ENCODE data around the gene ADCY6.

Gene ADCY6

DNA sequence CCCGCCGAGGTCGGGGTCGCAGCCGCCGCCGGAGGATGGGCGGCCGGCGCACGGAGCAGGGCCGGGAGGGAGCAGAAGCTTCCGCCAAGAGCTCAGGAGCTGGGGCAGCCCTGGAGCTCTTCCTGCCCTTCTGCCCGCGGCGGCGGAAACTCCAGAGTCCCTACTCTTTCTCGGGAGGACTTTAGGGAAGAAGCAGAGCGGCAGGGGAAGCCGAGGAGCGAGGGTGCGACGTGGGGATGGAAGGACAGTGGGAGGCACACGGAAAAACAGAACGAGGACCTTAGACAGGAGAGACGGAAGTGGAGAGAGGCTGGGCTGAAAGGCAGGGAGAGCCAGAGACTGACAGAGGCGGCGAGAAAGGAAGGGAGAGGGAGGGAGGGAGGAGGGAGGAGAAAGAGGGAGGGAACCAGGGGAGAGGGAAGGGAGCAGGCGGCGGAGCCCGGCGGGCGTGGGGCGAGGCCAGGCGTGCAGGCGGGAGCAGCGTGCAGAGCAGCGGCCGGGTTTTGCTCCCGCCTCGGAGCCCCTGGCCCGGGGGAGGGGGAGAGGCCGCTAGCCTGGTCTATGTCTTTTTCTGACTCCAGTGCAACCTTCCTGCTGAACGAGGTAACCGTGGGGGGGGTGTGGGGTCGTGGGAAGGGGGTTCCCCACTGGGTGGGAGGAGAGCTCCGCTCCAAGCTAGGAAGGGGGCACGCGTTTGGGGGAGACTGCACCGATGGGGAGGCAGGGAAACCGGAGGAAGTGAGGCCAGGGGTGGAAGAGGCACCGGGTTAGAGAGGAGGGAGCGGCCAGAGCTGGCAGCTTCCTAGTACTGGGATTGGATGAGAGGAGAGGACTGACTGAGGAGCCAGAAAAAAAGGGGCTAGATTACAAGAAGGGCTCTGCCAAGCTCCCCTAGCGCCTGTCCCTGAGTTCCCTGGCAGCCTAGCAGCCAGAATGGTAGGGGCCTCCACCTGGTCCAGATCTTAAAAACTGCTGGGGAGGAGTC lies 26.5 kb upstream of the ADCY6 start:
- DNase-seq, result no peak

DNA sequence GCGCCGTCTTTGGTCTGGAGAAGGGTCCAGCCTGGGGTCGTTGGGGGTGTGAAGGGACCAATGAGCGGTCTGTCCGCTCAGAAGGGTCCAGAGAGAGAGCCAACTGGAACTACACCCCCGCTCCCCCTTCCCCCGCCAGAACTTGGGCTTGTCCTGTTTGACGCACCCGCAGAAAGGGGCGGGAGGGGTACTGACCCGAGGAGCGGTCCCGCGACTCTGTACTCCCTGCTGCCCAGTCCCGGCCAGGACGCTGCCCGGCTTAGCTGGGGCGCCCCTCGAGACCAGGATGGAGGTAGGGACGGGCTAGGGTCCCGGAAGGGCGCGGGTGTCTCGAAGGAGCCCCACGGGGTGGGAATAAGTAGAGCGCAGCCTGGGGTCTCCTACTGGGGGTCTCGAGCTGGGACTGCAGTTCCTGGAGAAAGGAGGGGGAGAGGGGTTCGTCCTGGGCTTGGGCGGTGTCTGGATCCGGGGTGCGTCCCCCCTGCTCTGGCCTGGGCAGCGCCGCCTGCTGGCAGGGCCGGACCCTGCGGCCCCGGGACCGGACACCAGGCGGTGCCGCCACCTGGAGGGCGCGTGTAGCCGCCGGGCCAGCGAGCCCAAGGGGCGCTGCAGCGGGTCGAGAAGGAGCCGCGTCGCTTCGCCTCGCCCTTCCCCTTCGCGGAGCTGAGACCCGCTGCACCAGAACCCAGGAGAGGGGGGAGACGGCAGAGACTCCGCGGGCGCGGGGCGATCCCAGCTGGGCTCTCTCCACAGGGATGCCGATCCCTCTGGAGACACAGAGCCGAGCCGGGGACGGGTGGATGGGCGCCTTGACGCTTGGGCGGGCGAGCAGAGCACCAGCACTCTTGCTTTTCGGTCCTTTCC lies 25.6 kb upstream of the ADCY6 start:
- DNase-seq, result peak; percentile 59

- no peak for DNase-seq
Measured at GRCh38 chr12:48813465-48814261, 24.8 kb upstream of the ADCY6 start.

DNA sequence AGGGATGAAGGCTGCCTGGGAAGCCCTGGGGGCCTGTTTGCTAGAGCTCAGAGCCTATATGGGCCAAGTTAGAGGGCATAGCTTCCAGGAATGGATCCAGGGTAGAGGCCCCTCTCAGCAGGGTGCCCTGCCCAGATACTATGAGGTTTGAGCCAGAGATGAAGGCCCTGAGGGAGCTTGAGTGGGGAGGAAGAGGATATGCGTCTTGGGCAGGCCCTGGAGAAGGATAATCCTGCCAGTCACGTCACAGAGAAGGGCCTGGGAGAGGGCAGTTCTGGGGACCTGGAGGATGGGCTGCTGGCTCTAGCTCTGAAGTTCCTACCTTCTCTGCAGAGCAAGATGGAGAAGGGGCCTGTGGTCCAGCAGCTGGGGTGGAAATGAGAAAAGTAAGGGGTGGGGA lies 23.5 kb upstream of the ADCY6 start:
- DNase-seq, result no peak

DNA sequence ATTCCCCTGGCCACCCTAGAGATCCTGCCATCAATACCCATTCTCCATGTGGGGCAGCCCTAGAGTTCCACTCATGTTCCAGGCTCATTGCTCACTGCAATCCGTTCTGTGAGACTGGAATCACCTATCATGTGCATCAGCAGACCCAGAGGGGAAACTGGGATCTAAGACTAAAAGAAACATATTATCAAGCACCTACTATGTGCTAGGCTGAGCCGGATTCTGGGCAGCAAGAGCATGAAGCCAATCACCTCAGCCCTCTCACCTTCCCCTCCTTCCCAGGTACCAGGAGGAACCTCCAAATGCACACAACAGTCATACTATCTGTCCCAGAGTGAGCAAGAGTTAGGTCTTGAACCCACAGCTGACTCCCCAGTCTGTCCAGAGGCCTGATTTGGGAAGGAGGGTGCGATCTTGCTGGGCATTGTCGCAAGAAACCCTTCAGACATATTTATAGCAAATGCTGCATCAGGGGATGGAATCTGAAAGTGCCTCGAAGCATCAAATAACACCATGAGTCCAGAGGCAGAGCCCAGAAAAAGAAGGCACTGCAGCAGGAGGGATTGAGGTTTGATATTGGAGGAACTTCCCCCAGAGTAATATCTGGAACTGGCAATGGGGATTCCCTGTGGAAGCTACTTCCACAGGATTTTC lies 22.7 kb upstream of the ADCY6 start:
- no peak for DNase-seq

DNA sequence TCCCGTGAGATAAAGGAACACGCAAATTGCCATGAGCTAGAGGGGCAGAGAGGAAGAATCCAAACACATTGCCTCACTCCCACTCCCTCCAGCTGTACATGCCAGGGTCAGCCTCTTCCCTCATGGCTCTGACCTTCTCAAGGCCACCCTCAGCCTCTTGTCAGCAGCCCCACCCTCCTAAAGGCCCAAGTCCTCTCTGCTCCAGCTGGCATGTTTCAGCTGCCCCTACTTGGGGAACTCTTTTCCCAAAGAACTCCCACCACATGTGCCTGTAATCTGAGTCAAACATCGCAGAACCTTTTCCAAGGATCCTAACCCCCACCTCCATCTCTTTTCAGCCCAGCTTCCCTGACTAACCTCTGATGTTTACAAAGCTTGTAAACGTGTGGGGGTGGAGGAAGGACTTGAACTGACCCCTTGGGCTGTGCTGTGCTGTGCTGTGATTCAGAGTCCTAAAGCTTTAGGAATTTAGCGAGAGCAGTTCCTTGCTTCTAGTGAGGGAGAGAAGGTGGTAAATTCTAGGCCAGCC lies 22.1 kb upstream of the ADCY6 start:
- DNase-seq, result no peak

DNA sequence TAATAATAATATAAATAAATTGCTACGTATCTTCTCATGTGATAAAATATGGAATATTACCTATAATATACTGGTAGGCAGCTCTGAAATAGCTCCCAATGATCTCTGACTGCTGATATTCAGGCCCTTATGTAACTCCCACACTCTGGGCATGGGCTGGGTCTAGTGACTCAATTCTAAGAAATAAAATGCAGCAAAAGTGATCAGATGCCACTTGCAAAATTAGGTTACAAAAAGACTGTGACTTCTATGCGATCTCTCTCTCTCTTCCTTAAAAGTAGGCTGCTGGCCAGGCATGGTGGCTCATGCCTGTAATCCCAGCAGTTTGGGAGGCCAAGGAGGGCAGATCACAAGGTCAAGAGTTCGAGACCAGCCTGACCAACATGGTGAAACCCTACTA lies 19.1 kb upstream of the ADCY6 start:
- DNase-seq, result no peak

GRCh38 chr12:48803675-48804074 lies 14.8 kb upstream of the ADCY6 start:
- no peak for DNase-seq

DNA sequence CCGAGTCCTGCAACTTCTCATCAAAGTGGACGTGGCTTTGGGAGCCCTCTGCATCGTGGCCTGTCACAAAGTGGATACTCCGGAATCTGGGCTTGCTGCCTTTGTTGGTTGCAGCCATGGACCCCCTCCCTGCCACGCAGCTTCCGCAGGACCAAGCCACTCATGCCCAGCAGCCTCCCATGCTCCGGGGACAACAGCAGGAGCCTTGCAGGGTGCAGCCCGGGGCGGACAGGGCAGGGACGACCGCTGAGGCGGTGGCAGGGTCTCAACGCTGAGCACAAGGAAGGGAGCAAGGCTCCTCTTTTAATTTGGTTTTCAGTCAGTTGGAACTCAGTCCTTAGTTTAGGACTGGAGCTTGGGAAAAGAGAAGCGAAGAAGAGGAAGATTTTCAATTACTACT lies 12.1 kb upstream of the ADCY6 start:
- DNase-seq, result no peak

GRCh38 chr12:48800457-48800856 lies 11.6 kb upstream of the ADCY6 start:
- no peak for DNase-seq

DNA sequence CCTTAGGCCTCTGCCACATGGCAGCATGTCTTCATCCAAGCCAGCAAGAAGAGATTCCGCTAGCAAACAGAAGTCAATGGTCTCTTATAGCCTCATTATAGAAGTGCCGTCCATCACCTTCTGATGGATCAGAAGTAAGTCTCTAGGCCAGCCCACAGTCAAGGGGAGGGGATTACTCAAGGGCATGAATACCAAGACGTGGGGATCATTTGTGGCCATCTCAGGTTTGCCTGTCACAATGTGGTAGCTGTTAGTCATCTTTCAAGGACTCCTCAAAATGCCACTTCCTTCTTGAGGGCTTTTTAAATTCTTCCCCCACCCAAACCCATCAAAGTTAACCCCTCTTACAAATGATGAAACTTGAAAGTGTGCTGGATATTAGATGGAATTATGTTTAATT lies 8.1 kb upstream of the ADCY6 start:
- no peak for DNase-seq

DNA sequence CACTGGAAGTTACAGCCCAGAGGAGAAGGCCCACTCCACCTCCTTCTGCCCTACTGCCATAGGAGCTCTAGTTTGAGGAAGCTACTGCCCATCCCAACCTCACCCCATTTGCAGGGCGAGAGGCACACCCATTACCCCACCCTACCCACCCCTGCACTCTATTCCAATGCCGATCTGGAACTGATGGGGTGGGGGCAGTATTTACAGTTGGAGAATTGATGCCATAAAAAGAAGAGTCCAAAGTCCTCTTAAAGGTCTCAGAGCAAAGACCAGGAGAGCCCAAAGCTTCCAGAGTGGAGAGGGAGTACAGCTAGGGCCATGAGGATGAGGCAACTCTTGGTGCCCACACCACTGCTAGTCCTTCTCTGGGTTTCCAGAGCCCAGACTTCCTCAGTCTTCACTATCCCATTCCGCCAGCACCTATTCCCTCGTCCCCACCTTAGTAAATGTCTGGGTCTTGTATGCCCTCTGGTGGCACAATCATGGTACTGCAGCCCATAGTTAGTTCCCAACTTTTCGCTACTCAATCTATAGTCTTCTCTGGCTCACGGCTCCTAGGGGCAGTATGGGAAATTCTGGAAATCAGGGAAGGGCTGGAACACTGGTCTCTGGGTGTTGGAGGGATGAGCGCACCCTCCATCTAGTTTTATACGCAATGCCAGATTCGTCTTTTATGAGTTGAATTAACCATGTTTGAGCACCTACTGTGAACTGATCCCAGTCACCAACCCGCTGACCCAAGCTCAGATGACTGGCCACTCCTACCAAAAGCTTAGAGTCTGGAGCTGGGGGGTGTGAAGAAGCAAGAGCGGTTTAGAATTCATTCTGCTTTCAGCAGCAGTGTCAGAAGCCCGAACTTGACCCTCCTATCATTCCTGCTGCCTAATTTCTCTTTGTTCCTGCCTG lies 6.9 kb upstream of the ADCY6 start:
- DNase-seq, result no peak

DNA sequence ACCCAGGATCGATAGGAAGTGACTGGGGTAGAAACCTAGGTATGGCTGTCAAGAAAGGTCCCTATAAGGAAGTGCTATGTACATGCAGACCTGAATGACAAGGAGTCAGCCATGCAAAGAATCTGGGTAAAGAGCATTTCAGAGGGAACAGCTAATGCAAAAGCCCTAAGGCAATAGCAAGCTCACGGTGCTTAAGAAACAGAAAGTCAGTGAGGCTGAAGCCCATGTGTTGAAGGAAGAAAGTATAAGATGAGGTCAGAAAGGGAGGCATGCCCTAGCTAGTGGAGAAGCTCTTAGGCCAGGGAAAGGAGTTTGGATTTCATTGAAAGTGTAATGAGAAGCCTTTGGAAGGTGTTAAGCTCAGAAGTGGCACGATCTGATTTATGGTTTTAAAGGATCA lies 6.0 kb upstream of the ADCY6 start:
- no peak for DNase-seq

DNA sequence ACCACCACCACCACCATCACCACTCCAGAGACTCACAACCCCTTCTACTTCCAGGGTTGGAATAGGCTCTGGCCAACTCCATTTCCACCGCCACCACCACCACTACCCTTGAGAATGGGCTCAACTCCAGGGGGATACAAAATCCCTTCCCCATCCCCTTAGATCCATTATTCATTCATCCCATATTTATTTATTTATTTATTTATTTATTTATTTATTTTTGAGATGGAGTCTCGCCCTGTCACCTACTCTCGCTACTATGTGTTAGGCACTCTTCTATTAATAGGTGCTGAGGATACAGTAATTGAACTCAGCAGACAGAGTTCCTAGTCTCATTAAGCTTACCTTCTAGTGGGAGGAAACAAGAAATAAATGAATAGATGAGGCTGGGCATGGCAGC lies 4.8 kb upstream of the ADCY6 start:
- DNase-seq, result no peak

GRCh38 chr12:48789858-48790326 lies 1.0 kb upstream of the ADCY6 start:
- DNase-seq, result no peak

DNA sequence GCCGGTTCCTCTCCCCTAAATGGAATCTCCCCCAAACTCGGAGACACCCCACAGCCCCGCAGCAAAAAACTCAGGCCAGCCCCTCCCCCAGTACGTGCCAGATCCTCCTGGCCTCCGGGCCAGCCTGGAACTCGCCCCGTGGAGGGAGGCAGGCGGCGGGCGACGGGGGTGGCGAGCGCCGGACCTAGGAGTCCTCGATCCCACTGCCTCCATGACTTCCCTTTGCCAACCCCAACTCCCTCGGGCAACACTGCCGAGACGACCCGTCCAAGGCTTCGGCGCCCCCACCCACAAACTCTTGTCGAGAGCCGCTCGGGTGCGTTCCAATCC lies 400 bp downstream of the ADCY6 start:
- no peak for DNase-seq

DNA sequence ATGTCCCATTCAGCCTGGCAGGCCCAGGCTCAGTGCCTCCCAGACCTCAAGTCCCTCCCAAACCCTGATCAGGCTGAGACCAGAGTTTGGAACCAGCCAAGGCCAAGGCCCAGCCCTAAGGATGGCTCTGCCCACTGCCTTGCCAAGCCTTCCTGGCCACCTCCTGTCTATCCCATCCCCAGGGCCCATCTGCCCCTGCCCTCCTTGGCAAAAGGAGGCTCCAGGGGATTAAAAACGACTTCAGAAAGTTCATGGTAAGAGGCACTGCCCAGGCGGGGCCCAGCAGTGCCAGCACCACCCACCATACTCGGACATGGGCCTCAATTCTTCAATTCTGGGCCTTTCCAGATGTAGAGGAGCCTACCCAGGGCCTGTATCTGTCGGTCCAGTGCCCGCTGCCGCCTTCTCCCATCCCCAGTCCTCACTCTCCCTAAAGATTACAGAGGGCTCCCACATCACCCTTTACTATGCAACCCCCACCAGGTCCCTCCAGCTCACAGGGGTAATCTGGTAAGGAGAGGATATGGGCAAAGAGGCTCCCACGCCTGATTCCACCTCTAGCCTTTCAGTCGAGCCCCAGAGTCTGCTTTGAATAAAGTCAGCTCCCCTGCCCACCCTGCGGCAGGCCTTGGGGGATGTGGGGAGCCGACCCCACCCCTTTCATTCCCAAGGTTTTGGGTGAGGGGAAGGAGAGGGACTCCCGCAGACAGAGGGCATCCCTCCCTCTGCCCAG lies 932 bp downstream of the ADCY6 start:
- no peak for DNase-seq

DNA sequence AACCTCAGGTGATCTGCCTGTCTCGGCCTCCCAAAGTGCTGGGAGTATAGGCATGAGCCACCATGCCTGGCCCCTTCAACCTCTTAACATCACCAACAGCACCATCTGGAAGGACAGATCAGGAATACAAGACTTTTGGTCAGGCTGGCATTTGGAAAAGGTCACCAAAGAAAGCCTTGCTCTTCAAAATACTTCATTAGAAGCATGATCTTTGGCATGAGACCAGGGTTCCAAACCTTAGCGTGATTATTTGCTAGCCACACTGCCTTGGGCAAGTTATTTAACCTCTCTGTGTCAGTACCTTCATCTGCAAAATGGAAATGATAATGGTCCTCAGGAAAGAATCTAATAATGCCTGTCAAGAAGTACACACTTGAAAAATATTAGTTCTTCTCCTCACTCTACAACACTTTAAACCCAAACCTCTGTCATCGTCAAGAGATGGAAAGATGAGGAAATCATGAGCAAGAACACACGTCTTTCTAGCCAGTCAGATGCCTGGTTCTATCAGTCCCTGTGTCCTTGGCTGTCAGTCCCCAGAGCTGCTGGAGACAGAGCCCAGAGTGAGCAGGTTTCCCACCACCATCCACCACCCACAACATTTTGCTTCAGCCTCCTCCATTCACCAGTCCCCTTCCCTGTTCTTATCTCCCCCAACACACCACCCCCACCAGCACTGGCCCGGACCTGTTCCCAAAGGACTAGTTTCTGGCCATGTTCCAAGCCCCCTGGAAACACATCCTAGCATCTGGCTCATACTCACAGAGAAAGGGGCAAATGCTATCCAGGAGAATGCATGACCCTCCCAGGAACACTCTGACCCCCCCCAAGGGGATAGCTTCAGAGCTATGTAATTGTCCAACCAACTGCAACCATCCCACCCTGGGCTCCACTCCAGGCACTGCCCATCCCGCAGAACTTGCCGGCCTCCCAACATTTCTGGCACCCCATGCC lies 2.0 kb downstream of the ADCY6 start:
- no peak for DNase-seq

- no peak for DNase-seq
Measured at GRCh38 chr12:48783432-48783831, 5.5 kb downstream of the ADCY6 start.

Data from activated gamma-delta T cell (primary cell).